Measurements from ENCODE around the gene RPS15A. TPM values are rescaled to one million over a fixed set of nuclear protein-coding genes. Genes with fewer than 3 reads are reported as not detected.
"Not testable (repeated sequence)": the region's sequence is repeated elsewhere in the genome, so short reads cannot be mapped to it uniquely, and the experiment has no call there.

The RPS15A gene
- total RNA-seq, 4 donors from 2014 or later: 785 to 3,002 (median 2,111) TPM

GRCh38 chr16:18782697-18783429, 7.3 kb downstream of the RPS15A start:
- peaks cover 3 to 56% of the 10 kb centered on the region in 2 donors for H3K36me3 ChIP-seq
- TF ChIP-seq EP300 (IDR thresholded peaks at IDR 0.05): no peak
- no peak for TF ChIP-seq CTCF (IDR thresholded peaks at IDR 0.05)
- no peak for TF ChIP-seq POLR2AphosphoS5 (IDR thresholded peaks at IDR 0.05)
- no peak for TF ChIP-seq POLR2A (IDR thresholded peaks at IDR 0.05)
- ATAC-seq: no peak
- 82 to 85% methylated on average over 8 of the region's 8 CpGs for WGBS, 2 donors (ENCODE audit: low coverage in 1 of 2)
- H3K27ac ChIP-seq: no peak overlapping the region
- H3K4me1 ChIP-seq: peaks cover 4 to 47% (median 17%) of the 10 kb centered on the region in 3 donors
- H3K27me3 ChIP-seq: no peaks in the 10 kb centered on the region
- H3K9me3 ChIP-seq: no peaks in the 10 kb centered on the region
- H3K4me3 ChIP-seq: no peak overlapping the region

- not testable (repeated sequence) for ATAC-seq, H3K4me3 ChIP-seq, H3K27ac ChIP-seq, H3K9me3 ChIP-seq, H3K27me3 ChIP-seq
- peaks cover 3 to 40% of the 10 kb centered on the region in 2 donors for H3K36me3 ChIP-seq
- H3K4me1 ChIP-seq: peaks cover 4 to 31% (median 12%) of the 10 kb centered on the region in 3 donors
- no CpG with 5 or more reads among the region's 6 CpGs for WGBS, 2 donors (ENCODE audit: low coverage in 1 of 2)
Observed at GRCh38 chr16:18781232-18781631, 8.9 kb downstream of the RPS15A start.

GRCh38 chr16:18780460-18781026, 9.6 kb downstream of the RPS15A start:
- H3K27ac ChIP-seq, H3K27me3 ChIP-seq, H3K4me3 ChIP-seq, ATAC-seq, H3K9me3 ChIP-seq: not testable (repeated sequence)
- WGBS, 2 donors (ENCODE audit: low coverage in 1 of 2): 44 to 51% methylated on average over 3 to 4 of the region's 8 CpGs
- H3K36me3 ChIP-seq: peaks cover 3 to 33% of the 10 kb centered on the region in 2 donors
- H3K4me1 ChIP-seq: peaks cover 2 to 24% (median 5%) of the 10 kb centered on the region in 3 donors

- H3K27me3 ChIP-seq, ATAC-seq, H3K4me3 ChIP-seq, H3K4me1 ChIP-seq, H3K9me3 ChIP-seq, H3K27ac ChIP-seq: not testable (repeated sequence)
- peaks cover 0 to 13% of the 10 kb centered on the region in 2 donors for H3K36me3 ChIP-seq
- WGBS, 2 donors (ENCODE audit: low coverage in 1 of 2): no CpG with 5 or more reads among the region's 1 CpG
Observed at GRCh38 chr16:18777664-18778063, 12.5 kb downstream of the RPS15A start.

GRCh38 chr16:18776334-18776733, 13.8 kb downstream of the RPS15A start:
- H3K9me3 ChIP-seq, ATAC-seq, H3K36me3 ChIP-seq, H3K27ac ChIP-seq, H3K27me3 ChIP-seq, H3K4me1 ChIP-seq, H3K4me3 ChIP-seq: not testable (repeated sequence)
- 84 to 86% methylated on average over 3 to 5 of the region's 5 CpGs for WGBS, 2 donors (ENCODE audit: low coverage in 1 of 2)

- H3K36me3 ChIP-seq, H3K4me3 ChIP-seq, H3K4me1 ChIP-seq, H3K27ac ChIP-seq, ATAC-seq, H3K9me3 ChIP-seq, H3K27me3 ChIP-seq: not testable (repeated sequence)
- 90 to 95% methylated on average over 1 to 4 of the region's 4 CpGs for WGBS, 2 donors (ENCODE audit: low coverage in 1 of 2)
Observed at GRCh38 chr16:18774651-18775050, 15.5 kb downstream of the RPS15A start.

GRCh38 chr16:18772171-18772570, 18.0 kb downstream of the RPS15A start:
- H3K9me3 ChIP-seq, H3K4me1 ChIP-seq, ATAC-seq, H3K27ac ChIP-seq, H3K36me3 ChIP-seq, H3K4me3 ChIP-seq, H3K27me3 ChIP-seq: not testable (repeated sequence)
- 49 to 72% methylated on average over 5 to 6 of the region's 7 CpGs for WGBS, 2 donors (ENCODE audit: low coverage in 1 of 2)

GRCh38 chr16:18770336-18770962, 19.7 kb downstream of the RPS15A start:
- ATAC-seq, H3K9me3 ChIP-seq, H3K27me3 ChIP-seq, H3K27ac ChIP-seq, H3K4me1 ChIP-seq, H3K4me3 ChIP-seq, H3K36me3 ChIP-seq: not testable (repeated sequence)
- 91% methylated on average over 9 of the region's 11 CpGs; no CpG with 5 or more reads in 1 of the 2 donors for WGBS, 2 donors (ENCODE audit: low coverage in 1 of 2)

- H3K4me1 ChIP-seq, H3K9me3 ChIP-seq, H3K27me3 ChIP-seq, H3K27ac ChIP-seq, ATAC-seq, H3K36me3 ChIP-seq, H3K4me3 ChIP-seq: not testable (repeated sequence)
- WGBS, 2 donors (ENCODE audit: low coverage in 1 of 2): 62 to 72% methylated on average over 4 to 6 of the region's 7 CpGs
Observed at GRCh38 chr16:18767217-18767616, 22.9 kb downstream of the RPS15A start.

- not testable (repeated sequence) for H3K4me1 ChIP-seq, H3K27ac ChIP-seq, H3K9me3 ChIP-seq, H3K27me3 ChIP-seq, H3K36me3 ChIP-seq, H3K4me3 ChIP-seq, ATAC-seq
- no CpG with 5 or more reads among the region's 5 CpGs for WGBS, 2 donors (ENCODE audit: low coverage in 1 of 2)
Observed at GRCh38 chr16:18762713-18763112, 27.4 kb downstream of the RPS15A start.
